Lung (tissue), 12 donors: ENCODE results near the gene ITGAV. TPM values are rescaled to one million over a fixed set of nuclear protein-coding genes. Genes with fewer than 3 reads are reported as not detected.

Source experiments
- ATAC-seq: fragments of 200-7000 bp; cut with Tn5 transposase; one replicate; pipeline ENCODE4 v1.9.1; 2020; ENCODE audit warnings: moderate number of reproducible peaks; ENCODE audit not compliant: insufficient read depth, low FRiP score
- DNase-seq, 3 donors: peaks; one replicate each; pipeline ENCODE4 v3.0.0-alpha.2; 2013 to 2017
- H3K27ac ChIP-seq, 2 donors: one replicate each; pipeline ENCODE4 v1.5.1; 2013; ENCODE audit warnings: mild to moderate bottlenecking in 2 of 2, moderate library complexity in 2 of 2, control low read depth in 1 of 2, inconsistent platforms in 1 of 2, low read depth in 1 of 2, low read length in 1 of 2
- H3K27me3 ChIP-seq, 3 donors: one replicate each; pipeline ENCODE4 v1.5.1; 2013; ENCODE audit warnings: low read length in 2 of 3; ENCODE audit not compliant: control insufficient read depth in 3 of 3, insufficient read depth in 3 of 3
- H3K36me3 ChIP-seq, 4 donors: one replicate each; pipeline ENCODE4 v1.5.1; 2013; ENCODE audit warnings: low read length in 4 of 4, mild to moderate bottlenecking in 1 of 4, moderate library complexity in 1 of 4; ENCODE audit not compliant: control insufficient read depth in 4 of 4, insufficient read depth in 4 of 4
- H3K4me1 ChIP-seq, 5 donors: one replicate each; pipeline ENCODE4 v1.5.1; 2013; ENCODE audit warnings: low read length in 5 of 5, mild to moderate bottlenecking in 2 of 5, moderate library complexity in 1 of 5; ENCODE audit not compliant: control insufficient read depth in 5 of 5, insufficient read depth in 5 of 5
- H3K4me3 ChIP-seq: one replicate; pipeline ENCODE4 v1.5.1; 2013; ENCODE audit warnings: mild to moderate bottlenecking, control low read depth, moderate library complexity
- H3K9ac ChIP-seq, 2 donors: one replicate each; pipeline ENCODE4 v1.5.1; 2013; ENCODE audit warnings: low read length in 2 of 2, control low read depth in 1 of 2; ENCODE audit not compliant: insufficient read depth in 1 of 2
- H3K9me3 ChIP-seq, 4 donors: one replicate each; pipeline ENCODE4 v1.5.1; 2013; ENCODE audit warnings: low read length in 3 of 4, mild to moderate bottlenecking in 1 of 4, moderate library complexity in 1 of 4; ENCODE audit not compliant: control insufficient read depth in 4 of 4, insufficient read depth in 3 of 4
- CTCF ChIP-seq: IDR thresholded peaks from 2 replicates; pipeline ENCODE4 v1.5.1; 2012; ENCODE audit warnings: mild to moderate bottlenecking; ENCODE audit errors: control extremely low read depth, extremely low read depth
- WGBS, 2 donors: extraction: QIAGEN DNeasy Blood & Tissue Kit; methylation state at CpG; one replicate each; pipeline ENCODE4 v1.1.7; 2013; 5-methylcytosine and 5-hydroxymethylcytosine counted together
- polyA plus RNA-seq, 2 donors: library from polyadenylated mRNA; stranded (reverse); fragments of 200-250 nt; gene quantifications; one replicate each; pipeline ENCODE4 v1.2.1, GENCODE V29; 2013
- total RNA-seq, 2 donors: library from RNA; depleted of rRNA in 1 of 2; stranded (reverse); fragments of >200 nt in 1 of 2; gene quantifications; one replicate each; pipeline ENCODE4 v1.2.1, GENCODE V29; 2014 to 2021
- donor health status: control.
- donor health status: control.
- donor health status: Bipolar disorder and iron deficiency.
- donor health status: healthy.
- donor health status: DM: yes; HTN: yes; CAD: no.

ITGAV gene
- total and polyA plus RNA-seq, 4 donors, result 10.1 to 91.8 (median 43.8) TPM

- Histone ChIP-seq H3K9ac (no peak overlapping the region), H3K36me3 (peaks cover 1 to 5% (median 2%) of the 10 kb centered on the region in 4 donors), H3K4me1 (no peaks in the 10 kb centered on the region), H3K27ac (no peak overlapping the region), H3K9me3 (no peaks in the 10 kb centered on the region), H3K27me3 (no peaks in the 10 kb centered on the region), H3K4me3 (no peak overlapping the region)
- peak in 2 of 3 donors; percentile 30 to 57 for DNase-seq
- TF ChIP-seq CTCF, result no peak
- no peak for ATAC-seq
- WGBS, 2 donors, result 73 to 90% methylated on average over 4 of the region's 4 CpGs
Measured at GRCh38 chr2:186683341-186683740, 93.5 kb downstream of the ITGAV start.

- Histone ChIP-seq H3K4me1 (no peaks in the 10 kb centered on the region), H3K27ac (no peak overlapping the region), H3K9me3 (no peaks in the 10 kb centered on the region), H3K9ac (no peak overlapping the region), H3K27me3 (no peaks in the 10 kb centered on the region), H3K36me3 (no peaks in the 10 kb centered on the region), H3K4me3 (no peak overlapping the region)
- DNase-seq, result peak in 2 of 3 donors; percentile 58 to 65
- TF ChIP-seq CTCF, result no peak
- 57 to 66% methylated on average over 2 of the region's 2 CpGs for WGBS, 2 donors
- ATAC-seq, result no peak
Measured at GRCh38 chr2:186687807-186688211, 98.0 kb downstream of the ITGAV start.

- no peak for TF ChIP-seq CTCF
- ATAC-seq, result no peak
- WGBS, 2 donors, result 86 to 87% methylated on average over 3 of the region's 3 CpGs
Measured at GRCh38 chr2:186688813-186689212, 99.0 kb downstream of the ITGAV start.

GRCh38 chr2:186690786-186691185 is 100.9 kb downstream of the ITGAV start:
- Histone ChIP-seq H3K4me3 (no peak overlapping the region), H3K27me3 (no peaks in the 10 kb centered on the region), H3K9ac (no peak overlapping the region), H3K4me1 (peaks cover 0 to 5% (median 4%) of the 10 kb centered on the region in 5 donors), H3K9me3 (no peaks in the 10 kb centered on the region), H3K36me3 (no peaks in the 10 kb centered on the region), H3K27ac (no peak overlapping the region)
- TF ChIP-seq CTCF, result no peak
- DNase-seq (peak in 1 of 3 donors; percentile 9), ATAC-seq (no peak)
- 93 to 94% methylated on average over 2 of the region's 2 CpGs for WGBS, 2 donors

More at GRCh38 chr2:186688813-186689212, 99.0 kb downstream of the ITGAV start:
- Histone ChIP-seq H3K4me3 (no peak overlapping the region), H3K36me3 (no peaks in the 10 kb centered on the region), H3K9me3 (no peaks in the 10 kb centered on the region), H3K9ac (no peak overlapping the region), H3K4me1 (peaks cover 0 to 3% (median 0%) of the 10 kb centered on the region in 5 donors), H3K27me3 (no peaks in the 10 kb centered on the region), H3K27ac (no peak overlapping the region)
- no peak for DNase-seq
